HG02678 (cell line): ENCODE results near the gene ISG15.
"Not testable (repeated sequence)": the region's sequence is repeated elsewhere in the genome, so short reads cannot be mapped to it uniquely, and the experiment has no call there.

Experiments
- ATAC-seq: cut with Tn5 transposase; IDR thresholded peaks from one replicate; pipeline ENCODE4 v1.9.1; 2021; ENCODE audit warnings: mild to moderate bottlenecking, moderate library complexity; ENCODE audit not compliant: unreplicated experiment

Gene ISG15

GRCh38 chr1:975365-975764, 37.9 kb upstream of the ISG15 start:
- ATAC-seq: no peak

GRCh38 chr1:975896-976683, 37.2 kb upstream of the ISG15 start:
- ATAC-seq: no peak

- ATAC-seq: not testable (repeated sequence)
These were observed 36.5 kb upstream of the ISG15 start for GRCh38 chr1:976791-977190.

DNA sequence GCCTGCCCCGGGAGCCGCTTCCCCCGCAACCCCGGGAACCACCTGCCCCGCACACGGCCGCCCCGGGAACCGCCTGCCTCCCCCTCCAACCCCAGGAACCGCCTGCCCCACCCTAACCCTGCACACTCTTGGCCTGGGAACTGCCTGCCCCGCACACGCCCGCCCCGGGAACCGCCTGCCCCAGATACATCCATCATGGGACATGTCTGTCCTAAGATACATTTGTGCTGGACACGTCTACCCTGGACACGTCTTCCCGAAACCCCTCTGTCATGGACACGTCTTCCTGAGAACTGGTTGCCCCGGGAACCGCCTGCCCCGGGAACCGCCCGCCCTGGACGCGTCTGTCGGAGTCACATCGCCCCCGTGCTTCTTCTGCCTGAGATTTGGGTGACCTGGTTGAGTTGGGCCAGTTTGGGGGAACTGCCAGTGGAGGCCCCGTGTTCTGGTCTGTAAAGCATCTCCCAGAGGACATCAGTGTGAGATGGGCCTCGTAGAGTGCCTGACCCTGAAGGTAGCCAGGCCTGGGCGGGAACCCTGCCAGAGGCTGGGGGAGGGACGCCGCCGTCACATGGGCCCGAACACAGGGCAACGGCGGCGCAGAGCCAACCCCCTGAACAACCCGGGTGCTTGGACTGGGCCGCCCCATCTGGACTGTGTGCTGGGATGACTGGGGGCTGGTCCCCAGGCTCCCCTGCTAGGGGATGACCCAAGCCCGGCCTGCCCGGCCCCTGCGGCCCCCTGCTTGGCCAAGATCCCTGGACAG, 35.0 kb upstream of the ISG15 start:
- ATAC-seq: no peak

DNA sequence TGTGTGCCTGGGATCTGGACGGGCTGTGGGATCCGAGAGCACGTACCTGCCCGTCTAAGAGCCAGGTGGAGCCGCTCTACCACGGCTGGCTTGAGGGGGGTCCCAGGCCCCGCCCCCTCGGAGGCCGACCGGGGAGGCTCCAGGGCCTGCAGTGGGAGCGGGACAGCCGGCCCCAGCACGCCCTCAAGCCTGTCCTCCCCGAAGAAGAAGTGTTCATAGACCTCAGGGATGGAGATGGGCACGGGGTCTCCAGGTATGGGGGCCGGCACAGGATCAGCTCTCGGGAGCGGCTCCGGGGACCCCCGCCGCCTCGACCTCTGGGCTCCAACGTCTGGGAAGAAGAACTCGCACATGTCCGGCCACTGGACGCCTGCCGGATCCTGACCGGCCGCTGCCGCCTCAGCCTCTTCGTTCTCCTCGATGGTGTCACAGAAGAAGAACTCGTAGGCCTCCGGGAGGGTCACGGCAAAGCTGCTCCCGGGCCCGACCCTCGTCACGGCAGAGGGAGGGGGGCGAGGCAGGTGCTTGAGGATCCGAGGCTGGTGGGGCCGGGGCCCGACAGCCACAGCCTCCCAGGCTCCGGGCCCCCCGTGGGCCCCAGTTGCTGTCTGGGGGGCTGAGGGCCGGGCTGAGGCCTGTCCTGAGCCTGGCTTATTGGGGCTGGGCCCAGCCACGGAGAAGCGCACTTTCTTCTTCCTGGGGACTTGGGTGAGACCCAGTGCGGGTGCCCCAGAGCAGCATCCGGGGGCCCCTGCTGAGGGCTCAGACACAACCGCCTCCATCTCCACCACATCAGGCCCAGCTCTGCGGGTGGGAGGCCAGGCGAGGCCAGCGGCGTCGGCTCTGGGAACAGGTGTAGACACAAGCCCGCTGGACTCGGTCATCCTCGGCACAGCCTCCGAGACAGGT, 34.2 kb upstream of the ISG15 start:
- no peak for ATAC-seq

DNA sequence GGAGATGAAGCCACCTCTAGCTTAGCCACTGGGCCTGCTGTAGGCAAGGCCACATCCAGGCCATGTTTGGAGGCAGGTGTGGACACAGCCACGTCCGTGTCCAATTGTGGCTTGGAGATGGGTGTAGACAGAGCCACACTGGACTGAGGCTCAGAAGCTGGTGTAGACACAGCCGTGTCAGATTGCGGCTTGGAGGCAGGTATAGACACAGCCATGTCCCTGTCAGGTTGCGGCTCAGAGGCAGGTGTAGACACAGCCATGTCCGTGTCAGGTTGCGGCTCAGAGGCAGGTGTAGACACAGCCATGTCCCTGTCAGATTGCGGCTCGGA, 33.6 kb upstream of the ISG15 start:
- ATAC-seq: no peak

DNA sequence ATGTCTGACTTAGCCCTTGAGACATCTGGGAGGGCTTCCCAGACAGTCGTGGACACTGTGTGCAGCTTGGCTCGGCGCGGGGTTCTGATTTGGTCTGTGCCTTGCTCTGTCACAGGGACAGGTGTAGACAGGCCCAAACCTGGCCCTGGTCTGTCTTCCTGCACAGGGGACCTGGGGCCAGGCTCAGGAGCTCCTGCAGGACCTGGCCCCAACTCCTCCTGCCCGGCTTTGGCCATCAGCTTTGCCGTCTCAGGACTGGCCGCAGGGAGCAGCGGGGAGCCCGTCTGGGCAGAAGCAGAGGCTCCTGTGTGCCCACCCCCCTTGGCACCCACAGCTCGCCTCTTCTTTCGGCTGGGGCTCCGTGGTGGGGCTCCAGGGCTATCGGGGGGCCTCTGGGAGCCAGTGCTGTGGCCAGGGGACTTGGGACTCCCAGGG, 33.1 kb upstream of the ISG15 start:
- no peak for ATAC-seq

DNA sequence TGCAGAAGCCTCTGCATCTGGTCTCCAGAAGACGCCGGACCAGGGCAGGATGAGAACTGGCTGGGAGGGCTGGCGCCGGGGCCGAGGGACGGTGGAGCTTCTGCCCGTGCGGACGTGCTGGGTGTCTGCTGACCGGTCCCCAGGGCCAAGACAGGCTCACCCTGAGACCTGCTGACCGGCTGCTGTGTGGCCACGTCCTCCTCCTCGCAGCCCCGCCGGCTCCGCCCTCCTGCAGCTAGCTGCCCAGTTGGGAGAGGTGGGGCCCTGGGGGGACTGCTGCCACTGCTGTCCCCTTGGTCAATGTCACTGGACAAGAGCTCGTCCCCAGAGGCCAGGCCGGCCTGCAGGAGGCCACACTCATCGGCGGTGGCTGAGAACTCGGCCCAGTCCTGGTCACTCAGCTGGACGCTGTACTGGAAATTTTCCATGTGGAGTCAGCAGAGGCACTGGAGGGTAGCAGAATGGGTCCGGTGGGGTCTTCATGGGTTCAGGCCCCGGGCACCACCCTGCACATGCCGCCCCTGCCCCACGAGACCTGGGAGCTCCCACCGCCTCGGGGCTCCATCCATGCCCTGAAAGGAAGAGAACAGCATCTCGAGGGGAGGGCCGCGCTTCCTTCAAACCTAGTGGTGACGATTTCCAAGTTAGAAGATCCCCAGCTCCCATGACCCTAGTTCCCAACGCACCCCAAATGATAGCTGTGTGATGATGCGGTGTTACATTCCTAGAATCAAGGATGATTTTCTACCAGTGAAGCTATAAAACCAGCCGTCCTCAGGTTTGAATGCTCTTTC, 32.5 kb upstream of the ISG15 start:
- no peak for ATAC-seq

DNA sequence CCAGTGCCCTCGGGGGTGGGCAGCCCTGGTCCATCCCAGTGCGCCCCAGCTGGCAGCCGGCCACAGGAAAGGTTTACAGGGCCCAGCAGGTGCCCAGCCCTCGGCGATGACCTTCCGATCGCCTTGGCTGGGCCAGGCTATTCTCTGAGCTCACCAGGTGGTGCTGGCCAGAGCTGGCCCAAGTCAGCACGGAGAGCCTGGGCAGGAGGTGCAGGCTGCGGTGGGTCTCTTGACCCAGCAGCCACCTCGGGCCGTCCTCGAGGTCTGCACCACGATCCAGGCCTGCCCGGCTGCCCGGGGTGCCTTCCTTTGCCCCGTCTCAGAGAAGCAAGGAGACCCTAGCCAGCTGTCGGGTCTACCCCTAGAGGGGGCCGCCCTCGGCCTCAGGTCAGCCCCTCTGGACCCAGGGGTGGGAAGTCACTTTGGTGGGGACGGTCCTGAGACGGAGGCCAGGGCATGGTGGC, 31.8 kb upstream of the ISG15 start:
- ATAC-seq: no peak

DNA sequence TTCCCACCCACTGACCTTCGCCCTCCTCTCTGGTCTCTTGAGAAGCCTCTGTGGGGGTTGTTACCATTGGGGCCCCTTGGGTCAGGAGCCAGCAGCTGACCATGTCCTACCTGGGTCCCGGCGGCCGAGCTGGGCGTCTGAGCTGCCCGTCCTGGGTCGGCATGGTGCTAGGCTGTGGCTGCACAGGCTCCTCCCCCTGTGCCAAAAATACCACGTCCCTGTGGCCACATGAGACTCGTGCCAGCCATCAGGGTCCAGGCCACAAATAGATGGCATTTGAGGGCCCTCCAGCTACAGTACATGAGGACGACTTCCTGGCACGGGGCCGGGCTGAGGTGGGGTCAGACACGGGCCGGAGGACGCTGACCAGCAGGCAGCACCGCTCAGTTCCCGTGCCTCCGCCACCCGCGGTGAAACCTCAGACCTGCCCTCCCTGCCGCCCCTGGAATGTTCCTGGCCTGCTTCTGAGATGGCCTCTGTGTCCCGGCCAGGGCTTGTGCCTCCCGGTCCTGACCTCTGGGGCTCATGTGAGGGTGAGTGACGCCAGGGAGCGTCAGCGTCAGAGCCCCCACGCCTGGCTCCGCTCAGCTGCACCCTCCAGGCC, 31.2 kb upstream of the ISG15 start, which contains the start of gene PERM1:
TSS of gene PERM1 (minus strand) at position 139 of the 604 bp plus-strand sequence. CDS start 1,064 bp downstream, outside the sequence.
- ATAC-seq: no peak

DNA sequence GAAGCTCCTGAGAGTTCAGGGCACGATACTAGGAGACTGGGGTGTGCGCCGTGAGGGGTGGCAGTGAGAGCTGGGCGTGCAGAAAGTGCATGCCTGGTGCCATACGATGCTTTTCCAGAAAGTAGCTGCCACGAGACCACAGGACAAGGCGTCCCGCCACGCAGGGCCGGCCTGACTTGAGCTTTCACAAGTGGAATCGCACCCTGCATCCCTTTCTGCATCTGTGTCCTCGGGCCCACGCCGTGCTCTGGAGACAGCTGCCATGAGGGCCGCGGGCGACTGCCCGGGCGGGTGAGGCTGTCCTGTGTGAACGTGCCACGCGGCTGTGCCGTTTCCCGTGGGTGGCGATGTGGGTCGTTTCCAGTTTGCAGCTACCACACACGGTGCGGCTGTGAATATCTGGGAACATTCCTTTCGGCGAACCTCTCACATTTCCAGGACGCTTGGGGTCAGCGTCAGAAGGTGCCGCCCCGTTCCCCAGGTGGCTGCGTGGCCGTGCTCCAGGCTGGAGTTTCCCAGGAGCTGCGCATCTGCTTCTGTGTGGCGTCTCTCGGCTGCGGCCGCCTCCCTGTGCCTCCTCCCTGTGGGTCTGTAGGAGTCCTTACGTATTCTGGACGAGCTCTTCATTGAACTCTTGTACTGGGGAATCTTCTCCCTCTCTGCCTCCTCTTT, 30.4 kb upstream of the ISG15 start:
- ATAC-seq: no peak

- ATAC-seq: no peak
These were observed 29.4 kb upstream of the ISG15 start for GRCh38 chr1:983798-984475.

DNA sequence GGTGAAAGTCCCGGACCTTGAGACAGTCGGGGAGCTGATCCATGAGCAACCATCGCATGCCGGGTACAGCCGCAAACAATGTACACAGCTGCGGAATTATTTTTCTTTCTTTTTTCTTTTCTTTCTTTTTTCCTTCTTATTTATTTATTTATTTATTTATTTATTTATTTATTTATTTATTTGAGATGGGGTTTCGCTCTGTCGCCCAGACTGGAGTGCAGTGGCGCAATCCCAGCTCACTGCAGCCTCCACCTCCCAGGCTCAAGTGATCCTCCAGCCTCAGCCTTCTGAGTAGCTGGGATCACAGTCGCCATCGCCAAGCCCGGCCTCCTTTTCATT, 28.9 kb upstream of the ISG15 start:
- no peak for ATAC-seq

- ATAC-seq: no peak
These were observed 28.2 kb upstream of the ISG15 start for GRCh38 chr1:985126-985525.

DNA sequence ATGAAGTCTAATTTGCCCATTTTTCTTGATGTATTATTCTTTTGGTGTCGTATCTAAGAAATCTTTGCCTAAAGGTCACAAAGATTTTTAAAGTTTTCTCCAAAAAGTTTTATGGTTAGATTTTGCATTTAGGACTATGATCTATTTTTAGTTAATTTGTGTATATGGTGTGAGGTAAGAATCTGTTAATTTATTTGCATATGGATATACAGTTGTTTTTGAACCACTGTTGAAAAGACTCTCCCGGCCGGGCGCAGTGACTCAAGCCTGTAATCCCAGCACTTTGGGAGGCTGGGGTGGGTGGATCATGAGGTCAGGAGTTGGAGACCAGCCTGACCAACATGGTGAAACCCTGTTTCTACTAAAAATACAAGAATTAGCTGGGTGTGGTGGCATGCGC, 25.2 kb upstream of the ISG15 start:
- ATAC-seq: not testable (repeated sequence)

DNA sequence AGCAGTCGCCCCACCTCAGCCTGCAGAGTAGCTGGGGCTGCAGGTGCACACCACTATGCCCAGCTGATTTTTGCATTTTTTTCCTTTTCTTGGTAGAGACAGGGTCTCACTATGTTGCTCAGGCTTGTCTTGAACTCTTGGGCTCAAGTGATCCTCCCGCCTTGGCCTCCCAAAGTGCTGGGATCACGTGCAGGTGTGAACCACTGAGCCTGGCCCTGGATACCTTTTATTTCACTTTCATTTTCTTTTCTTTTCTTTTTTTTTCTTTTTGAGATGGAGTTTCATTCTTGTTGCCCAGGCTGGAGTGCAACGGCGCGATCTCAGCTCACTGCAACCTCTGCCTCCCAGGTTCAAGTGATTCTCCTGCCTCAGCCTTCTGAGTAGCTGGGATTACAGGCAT, 22.0 kb upstream of the ISG15 start:
- ATAC-seq: not testable (repeated sequence)

- ATAC-seq: no peak
These were observed 21.4 kb upstream of the ISG15 start for GRCh38 chr1:991895-992294.

DNA sequence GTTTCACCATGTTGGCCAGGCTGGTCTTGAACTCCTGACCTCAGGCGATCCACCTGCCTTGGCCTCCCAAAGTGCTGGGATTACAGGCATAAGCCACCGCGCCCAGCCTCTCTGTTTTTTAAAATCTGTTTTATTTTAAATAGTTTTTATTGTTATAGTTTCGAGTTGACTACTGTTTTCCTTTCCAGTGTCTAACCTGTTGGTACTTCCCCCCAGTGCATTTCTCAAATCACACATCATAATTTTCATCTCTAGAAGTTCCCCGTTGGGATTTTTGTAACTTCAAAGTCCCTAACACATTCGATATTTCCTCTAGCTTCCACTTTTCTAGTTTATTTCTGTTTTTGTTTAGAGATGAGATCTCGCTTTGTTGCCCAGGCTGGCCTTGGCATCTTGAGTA, 20.9 kb upstream of the ISG15 start:
- no peak for ATAC-seq
